ENCODE measurements around the gene DLG2. TPM values are rescaled to one million over a fixed set of nuclear protein-coding genes. Genes with fewer than 3 reads are reported as not detected.

The DLG2 gene
- total RNA-seq, 4 donors from 2014 or later = 0.18 to 8.3 (median 2.5) TPM

DNA sequence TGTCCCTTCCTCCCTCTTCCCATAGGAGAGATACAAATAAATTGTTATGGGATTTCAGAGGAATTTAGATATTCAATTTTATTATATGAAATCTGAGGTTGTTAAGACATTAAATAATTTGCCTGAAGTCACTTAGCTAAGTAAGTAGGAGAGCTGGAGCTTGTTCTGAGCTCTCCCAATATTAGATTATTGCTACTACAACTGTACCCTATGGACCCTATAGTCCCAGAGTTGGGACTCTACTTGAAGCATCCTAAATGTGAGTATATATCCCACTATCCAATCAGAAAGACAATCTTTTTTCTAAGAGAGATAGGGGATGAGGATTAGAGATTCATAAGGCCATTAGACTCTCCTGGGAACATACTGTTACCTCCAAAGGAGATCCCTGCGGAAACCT lies 1130.0 kb downstream of the DLG2 start:
- H3K27me3 ChIP-seq = no peaks in the 10 kb centered on the region
- H3K9me3 ChIP-seq = no peaks in the 10 kb centered on the region
- TF ChIP-seq CTCF (IDR thresholded peaks at IDR 0.05) = no peak
- TF ChIP-seq POLR2A (IDR thresholded peaks at IDR 0.05) = no peak
- H3K36me3 ChIP-seq = no peaks in the 10 kb centered on the region
- no peaks in the 10 kb centered on the region for H3K4me1 ChIP-seq
- no peak for DNase-seq
- no peak overlapping the region for H3K4me3 ChIP-seq
- H3K27ac ChIP-seq = no peak overlapping the region

GRCh38 chr11:84496122-84496521 lies 1131.0 kb downstream of the DLG2 start:
- Histone ChIP-seq H3K27me3 (no peaks in the 10 kb centered on the region), H3K4me3 (no peak overlapping the region), H3K9me3 (no peaks in the 10 kb centered on the region), H3K4me1 (no peaks in the 10 kb centered on the region), H3K36me3 (no peaks in the 10 kb centered on the region), H3K27ac (no peak overlapping the region)
- TF ChIP-seq CTCF (IDR thresholded peaks at IDR 0.05) (no peak), POLR2A (IDR thresholded peaks at IDR 0.05) (no peak)
- DNase-seq = no peak

- no peak for DNase-seq
- Histone ChIP-seq H3K4me3 (no peak overlapping the region), H3K9me3 (no peaks in the 10 kb centered on the region), H3K4me1 (no peaks in the 10 kb centered on the region), H3K27me3 (no peaks in the 10 kb centered on the region), H3K36me3 (no peaks in the 10 kb centered on the region), H3K27ac (no peak overlapping the region)
- no peak for TF ChIP-seq POLR2A (IDR thresholded peaks at IDR 0.05)
- TF ChIP-seq CTCF (IDR thresholded peaks at IDR 0.05) = no peak
These were observed 1147.0 kb downstream of the DLG2 start for GRCh38 chr11:84480131-84480530.

DNA sequence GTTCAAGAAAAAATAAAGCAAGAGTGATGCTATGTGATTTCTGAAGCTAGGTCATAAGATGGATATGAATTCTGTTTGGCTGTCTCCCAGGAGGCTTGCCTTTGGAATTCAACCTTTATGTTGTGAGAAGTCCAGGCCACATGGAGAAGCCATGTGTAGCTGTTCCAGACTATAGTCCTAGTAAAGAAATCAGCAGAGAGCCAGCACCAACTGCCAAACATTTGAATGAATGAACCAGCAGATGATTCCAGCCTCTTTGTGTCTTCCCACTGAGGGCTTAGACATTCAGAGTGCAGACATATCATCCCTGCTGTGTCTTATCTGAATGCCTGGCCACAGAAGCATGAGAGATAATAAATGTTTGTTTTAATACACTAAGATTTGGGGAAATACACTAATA lies 1150.6 kb downstream of the DLG2 start:
- no peaks in the 10 kb centered on the region for H3K9me3 ChIP-seq
- no peak for TF ChIP-seq POLR2A (IDR thresholded peaks at IDR 0.05)
- TF ChIP-seq CTCF (IDR thresholded peaks at IDR 0.05) = no peak

GRCh38 chr11:84471501-84471900 lies 1155.6 kb downstream of the DLG2 start:
- TF ChIP-seq POLR2A (IDR thresholded peaks at IDR 0.05) = no peak
- TF ChIP-seq CTCF (IDR thresholded peaks at IDR 0.05) = no peak
- no peak for DNase-seq
- no peaks in the 10 kb centered on the region for H3K27me3 ChIP-seq
- no peaks in the 10 kb centered on the region for H3K9me3 ChIP-seq
- no peaks in the 10 kb centered on the region for H3K4me1 ChIP-seq
- no peak overlapping the region for H3K4me3 ChIP-seq
- no peaks in the 10 kb centered on the region for H3K36me3 ChIP-seq
- H3K27ac ChIP-seq = no peak overlapping the region

More for the DNA sequence above, 1150.6 kb downstream of the DLG2 start:
- DNase-seq = no peak
- no peak overlapping the region for H3K27ac ChIP-seq
- no peaks in the 10 kb centered on the region for H3K27me3 ChIP-seq
- H3K4me3 ChIP-seq = no peak overlapping the region
- H3K36me3 ChIP-seq = no peaks in the 10 kb centered on the region
- H3K4me1 ChIP-seq = no peaks in the 10 kb centered on the region

DNA sequence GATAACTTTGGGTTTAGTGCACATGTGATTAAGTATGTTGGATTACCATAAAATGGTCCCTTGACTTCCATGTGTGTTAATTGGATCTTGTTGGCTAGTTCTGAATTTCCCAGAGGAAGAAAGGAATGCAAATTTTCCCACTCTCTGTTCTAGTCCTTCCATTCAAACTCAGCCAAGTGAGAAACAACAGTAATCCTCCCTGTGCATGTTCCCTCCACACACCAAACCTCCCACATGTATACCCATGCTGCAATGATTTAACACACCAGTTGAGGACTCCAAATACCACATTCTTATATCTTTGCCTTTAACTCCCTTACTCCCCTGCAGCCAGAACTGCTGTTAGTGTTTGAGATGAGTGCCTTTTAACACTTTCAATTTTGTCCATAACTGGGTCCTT lies 1158.9 kb downstream of the DLG2 start:
- no peak overlapping the region for H3K27ac ChIP-seq
- TF ChIP-seq POLR2A (IDR thresholded peaks at IDR 0.05) (no peak), CTCF (IDR thresholded peaks at IDR 0.05) (no peak)
- DNase-seq = no peak
- no peaks in the 10 kb centered on the region for H3K4me1 ChIP-seq
- no peaks in the 10 kb centered on the region for H3K27me3 ChIP-seq
- H3K9me3 ChIP-seq = no peaks in the 10 kb centered on the region
- H3K36me3 ChIP-seq = no peaks in the 10 kb centered on the region
- H3K4me3 ChIP-seq = no peak overlapping the region
